Mucosa of descending colon (tissue), 3 donors: ENCODE measurements around the gene LSS. TPM values are rescaled to one million over a fixed set of nuclear protein-coding genes. Genes with fewer than 3 reads are reported as not detected.

Experiments used
- ATAC-seq: fragments of 200-7000 bp; cut with Tn5 transposase; one replicate; pipeline ENCODE4 v1.9.1; 2020; ENCODE audit warnings: mild to moderate bottlenecking, moderate library complexity
- DNase-seq, 3 donors: peaks; one replicate each; pipeline ENCODE4 v3.0.0-alpha.2; 2020
- H3K36me3 ChIP-seq: fragments of 200-600 bp; one replicate; pipeline ENCODE4 v1.8.0; 2021; ENCODE audit warnings: low read depth, mild to moderate bottlenecking
- H3K4me1 ChIP-seq: fragments of 200-600 bp; one replicate; pipeline ENCODE4 v1.8.0; 2021; ENCODE audit warnings: low read depth, mild to moderate bottlenecking
- H3K4me3 ChIP-seq: fragments of 200-600 bp; one replicate; pipeline ENCODE4 v1.8.0; 2021; ENCODE audit warnings: mild to moderate bottlenecking
- H3K9me3 ChIP-seq: fragments of 200-600 bp; one replicate; pipeline ENCODE4 v1.8.0; 2021; ENCODE audit warnings: mild to moderate bottlenecking
- intact Hi-C, 2 donors: fragments of 100-400 bp; cut with DNase I in 1 of 2; cut with micrococcal nuclease in 1 of 2; formaldehyde crosslinking; loops; one replicate each; pipeline versions ENCODE4 v1.11.0 to v1.11.1; 2022; cut with DNase I, micrococcal nuclease
- total RNA-seq, 3 donors: library from RNA; stranded (reverse); fragmentation: NEBNext Ultra II Directional in 2 of 3; extraction: Animal tissue kit (Norgen Biotek cat#: 25700) in 2 of 3; gene quantifications; one replicate each; pipeline versions ENCODE4 v1.2.1 to v1.2.4, GENCODE V29; 2021 to 2023
- TF ChIP-seq, protein P1 (sequence below): fragments of 200-600 bp; IDR thresholded peaks from one replicate; pipeline ENCODE4 v1.8.0; 2022; ENCODE audit warnings: antibody characterized with exemption, mild to moderate bottlenecking
- donor health status: DM: no; HTN: no; CAD: no; lungs with moderate emphysema.
- donor health status: DM: no; HTN: no; CAD: no.
- donor health status: DM: no; HTN: yes; CAD: no.

Gene LSS
- total RNA-seq, 3 donors from 2014 or later: 72.6 to 84.8 (median 81.1) TPM

DNA sequence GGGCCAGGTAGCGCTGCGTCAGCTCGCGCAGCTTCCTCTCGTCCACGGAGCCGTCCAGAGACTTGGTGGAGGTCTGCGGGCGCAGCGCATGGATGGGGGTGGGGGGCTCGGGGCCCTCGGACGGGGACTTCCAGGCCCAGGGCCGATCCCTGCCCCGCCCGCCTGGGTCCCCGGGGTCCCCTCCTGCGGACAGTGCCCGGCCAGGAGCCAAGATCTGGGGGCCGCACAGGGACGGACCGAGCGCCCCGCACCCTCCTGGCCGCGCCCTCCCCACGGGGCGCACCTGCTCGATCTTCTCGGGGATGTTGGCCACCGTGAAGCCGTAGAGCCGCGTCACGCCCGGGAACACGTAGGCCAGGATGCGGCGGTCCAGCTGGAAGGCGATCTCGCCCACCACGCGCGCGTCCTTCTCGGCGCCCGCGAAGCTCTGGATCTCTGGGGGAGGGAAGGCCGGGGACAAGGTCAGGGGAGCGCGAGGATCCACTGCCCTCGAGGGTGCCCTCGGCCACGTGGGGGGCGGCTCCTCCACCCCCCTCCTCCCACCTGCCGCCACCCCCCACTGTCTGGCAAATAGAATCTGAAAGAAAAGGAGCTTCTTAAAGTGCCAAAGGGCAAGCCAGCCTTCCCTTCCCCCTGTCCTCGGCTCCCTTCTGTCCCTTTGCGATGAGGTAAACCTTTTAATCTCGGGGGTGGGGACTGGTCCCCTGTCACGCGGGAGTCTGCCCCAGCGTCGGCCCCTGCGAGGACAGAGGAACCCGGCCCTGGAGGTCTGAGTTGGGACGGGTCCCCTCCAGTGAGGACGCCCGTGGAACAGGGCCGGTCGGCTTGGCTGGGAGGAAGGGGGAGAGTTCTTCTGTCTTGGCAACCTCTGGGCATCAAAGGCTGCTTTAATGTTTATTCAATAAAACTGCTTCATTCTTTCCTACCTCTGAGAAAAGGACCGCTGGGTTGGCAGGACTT, 66.7 kb downstream of the LSS start:
- TF ChIP-seq, protein P1, sequence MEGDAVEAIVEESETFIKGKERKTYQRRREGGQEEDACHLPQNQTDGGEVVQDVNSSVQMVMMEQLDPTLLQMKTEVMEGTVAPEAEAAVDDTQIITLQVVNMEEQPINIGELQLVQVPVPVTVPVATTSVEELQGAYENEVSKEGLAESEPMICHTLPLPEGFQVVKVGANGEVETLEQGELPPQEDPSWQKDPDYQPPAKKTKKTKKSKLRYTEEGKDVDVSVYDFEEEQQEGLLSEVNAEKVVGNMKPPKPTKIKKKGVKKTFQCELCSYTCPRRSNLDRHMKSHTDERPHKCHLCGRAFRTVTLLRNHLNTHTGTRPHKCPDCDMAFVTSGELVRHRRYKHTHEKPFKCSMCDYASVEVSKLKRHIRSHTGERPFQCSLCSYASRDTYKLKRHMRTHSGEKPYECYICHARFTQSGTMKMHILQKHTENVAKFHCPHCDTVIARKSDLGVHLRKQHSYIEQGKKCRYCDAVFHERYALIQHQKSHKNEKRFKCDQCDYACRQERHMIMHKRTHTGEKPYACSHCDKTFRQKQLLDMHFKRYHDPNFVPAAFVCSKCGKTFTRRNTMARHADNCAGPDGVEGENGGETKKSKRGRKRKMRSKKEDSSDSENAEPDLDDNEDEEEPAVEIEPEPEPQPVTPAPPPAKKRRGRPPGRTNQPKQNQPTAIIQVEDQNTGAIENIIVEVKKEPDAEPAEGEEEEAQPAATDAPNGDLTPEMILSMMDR: no peak
- H3K4me1 ChIP-seq: no peaks in the 10 kb centered on the region
- no peak overlapping the region for H3K4me3 ChIP-seq
- intact Hi-C loops: no loop called here
- DNase-seq (peak in 1 of 3 donors; percentile 38), ATAC-seq (no peak)
- no peaks in the 10 kb centered on the region for H3K9me3 ChIP-seq
- H3K36me3 ChIP-seq: no peaks in the 10 kb centered on the region

DNA sequence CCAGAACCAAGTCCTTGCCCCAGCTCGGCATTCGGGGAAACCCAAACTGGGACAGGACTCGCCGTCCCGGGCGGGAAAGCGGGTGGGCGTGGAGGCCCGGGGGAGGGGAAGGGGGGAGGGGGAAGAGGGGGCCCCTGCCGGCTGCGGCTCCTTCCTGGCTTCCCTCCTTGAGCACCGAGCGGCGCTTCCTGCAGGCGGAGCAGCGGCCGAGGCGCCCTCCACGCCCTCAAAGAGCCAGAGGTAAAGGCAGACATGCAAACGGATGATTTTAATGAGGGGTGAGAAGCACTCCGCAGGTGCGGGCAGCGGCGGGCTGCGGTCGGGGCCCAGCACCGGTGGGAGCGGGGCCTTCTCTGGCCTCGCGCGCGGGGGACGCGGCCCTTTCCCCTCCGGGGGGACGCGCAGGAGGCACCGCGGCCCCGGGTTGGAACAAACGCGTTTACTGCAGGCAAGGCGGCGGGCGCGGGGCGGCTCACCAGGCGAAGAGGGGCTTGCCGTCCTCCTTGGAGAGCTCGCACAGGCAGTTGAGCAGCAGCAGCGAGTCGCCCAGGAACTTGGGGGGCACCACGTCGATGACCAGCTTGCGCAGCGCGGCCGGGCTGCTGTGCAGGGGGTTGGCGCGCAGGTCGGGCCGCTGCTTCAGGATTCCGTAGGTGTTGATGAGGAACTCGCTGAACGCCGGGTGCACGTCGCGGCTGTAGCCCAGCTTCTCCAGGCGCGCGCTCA, 67.5 kb downstream of the LSS start:
- Histone ChIP-seq H3K4me1 (no peaks in the 10 kb centered on the region), H3K9me3 (no peaks in the 10 kb centered on the region), H3K36me3 (no peaks in the 10 kb centered on the region), H3K4me3 (no peak overlapping the region)
- peak in 2 of 3 donors; percentile 20 to 31 for DNase-seq
- no peak for ATAC-seq
- intact Hi-C loops: no loop called here
- TF ChIP-seq, protein P1: no peak

DNA sequence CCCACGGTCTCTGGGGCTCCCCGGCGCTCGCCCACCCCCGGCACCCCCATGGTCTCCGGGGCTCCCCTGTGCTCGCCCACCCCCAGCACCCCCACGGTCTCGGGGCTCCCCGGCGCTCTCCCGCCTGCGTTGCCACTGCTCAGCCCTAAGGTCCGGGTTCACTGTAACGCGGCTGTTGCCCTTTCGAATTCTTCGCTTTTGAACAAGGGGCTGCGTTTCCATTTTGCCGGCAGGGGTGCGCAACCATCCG, 68.0 kb downstream of the LSS start:
- no peak for ATAC-seq
- Histone ChIP-seq H3K36me3 (no peaks in the 10 kb centered on the region), H3K4me1 (no peaks in the 10 kb centered on the region), H3K9me3 (no peaks in the 10 kb centered on the region), H3K4me3 (no peak overlapping the region)
- TF ChIP-seq, protein P1: no peak
- DNase-seq: peak in 1 of 3 donors; percentile 13
- intact Hi-C loops: no loop called here

DNA sequence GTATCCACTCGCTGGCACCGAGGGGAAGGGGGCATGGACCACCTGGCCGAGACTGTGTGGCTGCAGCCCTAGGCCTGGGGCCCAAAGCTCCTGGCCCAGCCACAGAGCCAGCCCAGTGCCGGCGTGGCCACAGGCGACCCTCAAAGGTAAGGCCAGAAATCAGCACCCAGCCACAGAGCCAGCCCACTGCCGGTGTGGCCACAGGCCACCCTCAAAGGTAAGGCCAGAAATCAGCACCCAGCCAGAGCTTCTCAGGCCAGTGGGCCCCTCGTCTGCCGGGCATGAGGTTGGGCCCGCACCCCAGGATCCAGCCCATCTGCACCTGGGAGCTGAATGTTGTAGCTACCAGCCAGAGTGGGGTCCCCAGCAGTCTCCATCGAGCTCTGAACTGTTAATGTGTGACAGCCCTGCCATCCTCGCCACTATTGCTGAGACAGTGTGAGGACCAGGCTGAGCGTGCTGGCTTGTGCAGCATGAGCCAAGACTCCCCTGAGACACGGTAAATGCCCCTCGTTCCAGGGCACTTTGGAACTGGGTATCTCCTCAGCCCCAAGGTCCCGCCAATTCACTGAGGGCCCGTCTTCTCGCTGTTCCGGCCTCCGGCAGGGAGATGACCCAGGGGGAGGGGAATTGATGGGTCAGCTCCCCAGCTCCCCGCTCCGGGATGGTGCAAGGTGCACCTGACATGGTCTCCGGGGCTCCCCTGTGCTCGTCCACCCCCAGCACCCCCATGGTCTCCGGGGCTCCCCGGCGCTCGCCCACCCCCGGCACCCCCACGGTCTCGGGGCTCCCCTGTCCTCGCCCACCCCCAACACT, 68.5 kb downstream of the LSS start:
- Histone ChIP-seq H3K4me1 (no peaks in the 10 kb centered on the region), H3K4me3 (no peak overlapping the region), H3K36me3 (no peaks in the 10 kb centered on the region), H3K9me3 (no peaks in the 10 kb centered on the region)
- TF ChIP-seq, protein P1: no peak
- no peak for ATAC-seq
- intact Hi-C loops: no loop called here
- peak in 1 of 3 donors; percentile 12 for DNase-seq

DNA sequence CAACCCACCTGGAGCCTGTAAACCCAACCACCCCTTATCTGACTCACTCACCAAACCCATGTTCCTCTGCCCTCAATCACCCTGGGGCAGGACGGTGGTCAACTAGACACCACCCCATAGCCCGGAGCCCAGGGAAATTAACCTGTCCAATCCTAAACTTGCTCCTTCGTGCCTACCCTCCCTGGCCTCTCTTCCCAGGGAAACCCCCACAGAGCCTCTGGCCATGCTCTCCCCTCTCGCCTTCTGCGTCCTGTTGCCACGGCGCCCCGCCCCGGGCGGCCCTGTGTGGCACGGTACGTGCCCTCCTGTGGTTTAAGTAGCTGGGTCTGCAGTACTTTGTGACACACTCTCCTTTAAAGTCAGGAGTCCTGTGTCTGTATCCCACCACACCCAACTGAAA, 69.2 kb downstream of the LSS start:
- intact Hi-C loops: no loop called here
- no peaks in the 10 kb centered on the region for H3K4me1 ChIP-seq
- H3K36me3 ChIP-seq: no peaks in the 10 kb centered on the region
- TF ChIP-seq, protein P1: no peak
- H3K9me3 ChIP-seq: no peaks in the 10 kb centered on the region
- peak in 1 of 3 donors; percentile 15 for DNase-seq
- H3K4me3 ChIP-seq: no peak overlapping the region
- no peak for ATAC-seq
